Measurements from ENCODE around the gene POMC. TPM values are rescaled to one million over a fixed set of nuclear protein-coding genes. Genes with fewer than 3 reads are reported as not detected.
"Not testable (repeated sequence)": the region's sequence is repeated elsewhere in the genome, so short reads cannot be mapped to it uniquely, and the experiment has no call there.

The POMC gene
- total RNA-seq, result not detected in 2 replicates
- polyA plus RNA-seq (2012), result not detected

GRCh38 chr2:25168256-25169072, at the start of gene POMC:
TSS of gene POMC (minus strand) at chr2:25168580. CDS start at chr2:25164772, 3,808 bp downstream.
- DNase-seq (ENCODE audit: low read depth), result no peak

- no peak for DNase-seq (ENCODE audit: low read depth)
Observed at GRCh38 chr2:25218100-25218499, 49.7 kb upstream of the POMC start.

- DNase-seq (ENCODE audit: low read depth), result no peak
Observed at GRCh38 chr2:25215948-25216679, 47.7 kb upstream of the POMC start.

GRCh38 chr2:25215232-25215631, 46.9 kb upstream of the POMC start:
- DNase-seq (ENCODE audit: low read depth), result no peak

- no peak for DNase-seq (ENCODE audit: low read depth)
Observed at GRCh38 chr2:25213229-25213628, 44.8 kb upstream of the POMC start.

- DNase-seq (ENCODE audit: low read depth), result not testable (repeated sequence)
Observed at GRCh38 chr2:25210923-25211322, 42.5 kb upstream of the POMC start.

- DNase-seq (ENCODE audit: low read depth), result no peak
Observed at GRCh38 chr2:25207078-25207545, 38.7 kb upstream of the POMC start.

- no peak for DNase-seq (ENCODE audit: low read depth)
Observed at GRCh38 chr2:25204190-25204838, 35.9 kb upstream of the POMC start.

GRCh38 chr2:25202275-25202674, 33.9 kb upstream of the POMC start:
- DNase-seq (ENCODE audit: low read depth), result no peak

GRCh38 chr2:25201794-25202193, 33.4 kb upstream of the POMC start:
- no peak for DNase-seq (ENCODE audit: low read depth)

GRCh38 chr2:25201265-25201664, 32.9 kb upstream of the POMC start:
- no peak for DNase-seq (ENCODE audit: low read depth)

GRCh38 chr2:25198576-25198975, 30.2 kb upstream of the POMC start:
- DNase-seq (ENCODE audit: low read depth), result no peak

- DNase-seq (ENCODE audit: low read depth), result no peak
Observed at GRCh38 chr2:25198209-25198525, 29.8 kb upstream of the POMC start.

GRCh38 chr2:25197336-25198208, 29.2 kb upstream of the POMC start:
- DNase-seq (ENCODE audit: low read depth), result peak; percentile 63

- no peak for DNase-seq (ENCODE audit: low read depth)
Observed at GRCh38 chr2:25194576-25195122, 26.3 kb upstream of the POMC start.

GRCh38 chr2:25190536-25190935, 22.2 kb upstream of the POMC start:
- DNase-seq (ENCODE audit: low read depth), result no peak

GRCh38 chr2:25188405-25188804, 20.0 kb upstream of the POMC start:
- no peak for DNase-seq (ENCODE audit: low read depth)

GRCh38 chr2:25187729-25188350, 19.5 kb upstream of the POMC start:
- DNase-seq (ENCODE audit: low read depth), result no peak

- DNase-seq (ENCODE audit: low read depth), result no peak
Observed at GRCh38 chr2:25184254-25184653, 15.9 kb upstream of the POMC start.

GRCh38 chr2:25178976-25179375, 10.6 kb upstream of the POMC start:
- no peak for DNase-seq (ENCODE audit: low read depth)

Measured in myocyte (in vitro differentiated cells).